ENCODE measurements around the gene FILIP1.

FILIP1 gene

DNA sequence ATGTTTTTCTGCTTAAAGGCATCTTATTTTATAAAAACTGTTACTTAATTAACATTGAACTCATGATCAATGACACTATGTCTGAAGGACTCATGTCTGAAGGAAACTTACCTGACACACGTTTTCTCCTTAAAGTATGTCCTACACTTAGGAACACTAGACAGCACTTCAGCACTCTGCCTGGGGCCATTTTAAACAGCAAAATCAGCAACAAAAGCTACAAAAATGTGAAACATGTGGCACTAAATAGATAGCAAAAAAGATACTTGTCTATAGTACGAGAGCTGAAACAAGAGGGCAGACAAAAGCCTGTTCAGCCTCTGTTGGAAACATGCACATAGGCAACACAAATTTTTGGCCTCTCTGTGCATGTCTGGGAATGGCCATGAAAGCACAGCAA, 115.5 kb downstream of the FILIP1 start:
- DNase-seq (ENCODE audit: low read depth in 1 of 2, low spot score in 1 of 2) = no peak
- H3K27me3 ChIP-seq (ENCODE audit: insufficient read depth, poor library complexity, severe bottlenecking) = no peaks in the 10 kb centered on the region
- no peak overlapping the region for H3K27ac ChIP-seq (replicated peaks)
- no peak overlapping the region for H3K4me3 ChIP-seq (replicated peaks; ENCODE audit: insufficient read depth, low read length)
- TF ChIP-seq REST (IDR thresholded peaks at IDR 0.05; ENCODE audit: insufficient replicate concordance, low read depth) = no peak
- TF ChIP-seq SPI1 (IDR thresholded peaks at IDR 0.05; ENCODE audit: borderline replicate concordance, low read depth) = no peak

- DNase-seq (ENCODE audit: low read depth in 1 of 2, low spot score in 1 of 2) = no peak
- no peak overlapping the region for H3K27ac ChIP-seq (replicated peaks)
- no peak overlapping the region for H3K4me3 ChIP-seq (replicated peaks; ENCODE audit: insufficient read depth, low read length)
- TF ChIP-seq POLR2AphosphoS5 (IDR thresholded peaks at IDR 0.05; ENCODE audit: low read depth) (no peak), SPI1 (IDR thresholded peaks at IDR 0.05; ENCODE audit: borderline replicate concordance, low read depth) (no peak), REST (IDR thresholded peaks at IDR 0.05; ENCODE audit: insufficient replicate concordance, low read depth) (no peak), GABPA (IDR thresholded peaks at IDR 0.05; ENCODE audit: low read depth) (no peak), CTCF (IDR thresholded peaks at IDR 0.05; ENCODE audit: insufficient read depth, low read length) (no peak)
- no peaks in the 10 kb centered on the region for H3K27me3 ChIP-seq (ENCODE audit: insufficient read depth, poor library complexity, severe bottlenecking)
Observed at GRCh38 chr6:75377386-75377785, 116.2 kb downstream of the FILIP1 start.

- TF ChIP-seq POLR2AphosphoS5 (IDR thresholded peaks at IDR 0.05; ENCODE audit: low read depth) = no peak
- TF ChIP-seq CTCF (IDR thresholded peaks at IDR 0.05; ENCODE audit: insufficient read depth, low read length) = no peak
- no peak for TF ChIP-seq SPI1 (IDR thresholded peaks at IDR 0.05; ENCODE audit: borderline replicate concordance, low read depth)
- TF ChIP-seq GABPA (IDR thresholded peaks at IDR 0.05; ENCODE audit: low read depth) = no peak
- TF ChIP-seq REST (IDR thresholded peaks at IDR 0.05; ENCODE audit: insufficient replicate concordance, low read depth) = no peak
- no peak for DNase-seq (ENCODE audit: low read depth in 1 of 2, low spot score in 1 of 2)
- no peak overlapping the region for H3K4me3 ChIP-seq (replicated peaks; ENCODE audit: insufficient read depth, low read length)
- H3K27me3 ChIP-seq (ENCODE audit: insufficient read depth, poor library complexity, severe bottlenecking) = no peaks in the 10 kb centered on the region
- no peak overlapping the region for H3K27ac ChIP-seq (replicated peaks)
Observed at GRCh38 chr6:75376347-75377024, 117.1 kb downstream of the FILIP1 start.

Data from HL-60 (cell line).